Stomach (tissue), 9 donors: ENCODE data around the gene TLE2. TPM values are rescaled to one million over a fixed set of nuclear protein-coding genes. Genes with fewer than 3 reads are reported as not detected.

ENCODE experiments used
- DNase-seq, 2 donors: peaks; one replicate each; pipeline versions ENCODE4 v3.0.0 to v3.0.0-alpha.2; 2013 to 2019
- H3K27ac ChIP-seq, 5 donors: fragments of 200-600 bp in 4 of 5; sonication (generic) in 4 of 5; one replicate each; pipeline ENCODE4 v1.5.1; 2013 to 2019; ENCODE audit warnings: mild to moderate bottlenecking in 1 of 5, moderate library complexity in 1 of 5
- H3K27me3 ChIP-seq, 3 donors: fragments of 200-600 bp; sonication (generic); one replicate each; pipeline ENCODE4 v1.5.1; 2017 to 2019; ENCODE audit warnings: mixed run types in 1 of 3
- H3K36me3 ChIP-seq, 4 donors: fragments of 200-600 bp; sonication (generic); 1 replicate in 3 of 4; 2 replicates in 1 of 4; pipeline ENCODE4 v1.5.1; 2016 to 2019
- H3K4me1 ChIP-seq, 4 donors: fragments of 200-600 bp; sonication (generic); one replicate each; pipeline ENCODE4 v1.5.1; 2016 to 2019
- H3K4me3 ChIP-seq, 4 donors: fragments of 200-600 bp; sonication (generic) in 3 of 4; one replicate each; pipeline ENCODE4 v1.5.1; 2016 to 2019; ENCODE audit warnings: mild to moderate bottlenecking in 1 of 4
- H3K9me3 ChIP-seq, 4 donors: fragments of 200-600 bp; sonication (generic); one replicate each; pipeline ENCODE4 v1.5.1; 2016 to 2019
- EP300 ChIP-seq: sonication (generic); formaldehyde crosslinking; IDR thresholded peaks from one replicate; pipeline ENCODE4 v1.6.1; 2017; ENCODE audit warnings: antibody characterized with exemption
- POLR2A ChIP-seq, 4 donors: fragments of 450-650 bp; IDR thresholded peaks; one replicate each; pipeline ENCODE4 v1.6.1; 2016; ENCODE audit warnings: antibody characterized with exemption in 4 of 4, control low read depth in 2 of 4, mild to moderate bottlenecking in 1 of 4, moderate library complexity in 1 of 4
- POLR2AphosphoS5 ChIP-seq, 3 donors: sonication (generic); formaldehyde crosslinking; IDR thresholded peaks; one replicate each; pipeline ENCODE4 v1.6.1; 2016; ENCODE audit warnings: antibody characterized with exemption in 3 of 3
- WGBS, 5 donors: extraction: QIAGEN DNeasy Blood & Tissue Kit in 3 of 5; methylation state at CpG; one replicate each; pipeline versions ENCODE4 v1.1.5 to v1.1.7; 2013 to 2018; 5-methylcytosine and 5-hydroxymethylcytosine counted together
- intact Hi-C: fragments of 100-400 bp; cut with DNase I; formaldehyde crosslinking; loops from one replicate; pipeline ENCODE4 v1.15.1; 2023; ENCODE audit warnings: low total_unique reads
- polyA plus RNA-seq, 3 donors: library from polyadenylated mRNA; stranded (reverse); fragments of 200-250 nt; gene quantifications; one replicate each; pipeline ENCODE4 v1.2.3, GENCODE V29; 2013
- total RNA-seq, 5 donors: library from RNA; depleted of rRNA; stranded (reverse); fragments of >200 nt; gene quantifications; one replicate each; pipeline versions ENCODE4 v1.1.0 to v1.2.3, GENCODE V29; 2014 to 2016
- TF ChIP-seq, protein P1 (sequence below), 7 experiments: fragments of 450-650 bp in 4 of 7; fragments of 200-600 bp in 3 of 7; sonication (generic) in 3 of 7; IDR thresholded peaks; one replicate each; pipeline ENCODE4 v1.5.1; 2016 to 2019; ENCODE audit warnings: antibody characterized with exemption in 7 of 7, control low read depth in 2 of 7, mild to moderate bottlenecking in 1 of 7
- donor health status: healthy with polysubstance abuse.
- donor health status: Bipolar disorder and iron deficiency.
- donor health status: healthy.

Gene TLE2
- total and polyA plus RNA-seq, 8 donors = 13.8 to 92.9 (median 23.8) TPM

DNA sequence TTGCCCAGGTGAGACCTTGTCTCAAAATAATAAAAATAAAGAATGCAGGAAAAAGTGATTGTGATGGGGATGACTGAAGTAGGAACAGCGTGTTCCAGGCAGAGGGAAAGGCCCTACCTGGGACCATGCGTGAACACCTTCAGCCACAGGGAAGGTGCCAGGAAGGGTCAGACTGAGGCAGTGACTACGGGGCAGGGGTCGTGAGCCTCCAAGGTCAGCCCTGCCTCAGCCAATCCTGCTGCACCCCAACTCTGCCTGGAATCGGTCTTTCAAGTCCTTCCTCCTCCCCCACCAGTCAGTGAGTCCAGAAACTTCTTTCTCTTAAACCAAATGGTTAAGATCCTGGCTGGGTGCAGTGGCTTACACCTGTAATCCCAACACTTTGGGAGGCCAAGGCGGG lies 16.1 kb upstream of the TLE2 start:
- no peak for DNase-seq
- 65 to 84% (median 73%) methylated on average over 6 of the region's 6 CpGs for WGBS, 5 donors
- H3K4me1 ChIP-seq = peaks cover 11 to 38% (median 24%) of the 10 kb centered on the region in 4 donors
- H3K27me3 ChIP-seq = peaks cover 0 to 18% (median 0%) of the 10 kb centered on the region in 3 donors
- intact Hi-C loops = no loop called here
- TF ChIP-seq POLR2A (IDR thresholded peaks at IDR 0.05) (no peak), EP300 (no peak), POLR2AphosphoS5 (IDR thresholded peaks at IDR 0.05) (no peak)
- TF ChIP-seq, protein P1, sequence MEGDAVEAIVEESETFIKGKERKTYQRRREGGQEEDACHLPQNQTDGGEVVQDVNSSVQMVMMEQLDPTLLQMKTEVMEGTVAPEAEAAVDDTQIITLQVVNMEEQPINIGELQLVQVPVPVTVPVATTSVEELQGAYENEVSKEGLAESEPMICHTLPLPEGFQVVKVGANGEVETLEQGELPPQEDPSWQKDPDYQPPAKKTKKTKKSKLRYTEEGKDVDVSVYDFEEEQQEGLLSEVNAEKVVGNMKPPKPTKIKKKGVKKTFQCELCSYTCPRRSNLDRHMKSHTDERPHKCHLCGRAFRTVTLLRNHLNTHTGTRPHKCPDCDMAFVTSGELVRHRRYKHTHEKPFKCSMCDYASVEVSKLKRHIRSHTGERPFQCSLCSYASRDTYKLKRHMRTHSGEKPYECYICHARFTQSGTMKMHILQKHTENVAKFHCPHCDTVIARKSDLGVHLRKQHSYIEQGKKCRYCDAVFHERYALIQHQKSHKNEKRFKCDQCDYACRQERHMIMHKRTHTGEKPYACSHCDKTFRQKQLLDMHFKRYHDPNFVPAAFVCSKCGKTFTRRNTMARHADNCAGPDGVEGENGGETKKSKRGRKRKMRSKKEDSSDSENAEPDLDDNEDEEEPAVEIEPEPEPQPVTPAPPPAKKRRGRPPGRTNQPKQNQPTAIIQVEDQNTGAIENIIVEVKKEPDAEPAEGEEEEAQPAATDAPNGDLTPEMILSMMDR (IDR thresholded peaks at IDR 0.05) = no peak
- H3K36me3 ChIP-seq = no peaks in the 10 kb centered on the region
- H3K9me3 ChIP-seq = no peaks in the 10 kb centered on the region
- no peak overlapping the region for H3K4me3 ChIP-seq
- no peak overlapping the region for H3K27ac ChIP-seq

DNA sequence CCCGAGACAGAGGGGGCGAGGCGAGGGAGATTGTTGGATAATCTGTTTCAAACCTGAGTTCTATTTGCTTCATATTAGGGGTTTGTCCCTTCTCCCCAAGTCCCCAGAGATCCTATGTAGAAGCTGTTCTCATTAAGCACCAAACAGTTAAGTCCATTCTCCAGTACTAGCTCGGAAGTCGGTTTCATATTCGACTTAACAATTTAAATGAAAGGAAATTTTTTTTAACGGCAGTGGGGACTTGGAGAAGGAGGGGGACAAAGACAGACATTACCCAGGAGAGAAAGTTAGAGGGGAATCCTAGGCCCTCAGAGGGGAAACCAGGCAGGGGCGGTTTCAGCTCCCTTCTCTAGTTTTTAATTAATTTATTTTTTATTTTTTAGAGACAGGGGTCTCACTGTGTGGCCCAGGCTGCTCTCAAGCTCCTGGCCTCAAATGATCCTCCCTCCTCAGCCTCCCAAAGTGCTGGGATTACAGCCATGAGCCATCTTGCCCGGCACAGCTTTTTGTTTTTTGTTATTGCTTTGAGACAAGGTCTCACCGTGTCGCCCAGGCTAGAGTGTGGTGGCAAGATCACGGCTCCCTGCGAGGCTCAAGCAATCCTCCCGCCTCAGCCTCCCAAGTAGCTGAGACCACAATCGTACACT lies 13.7 kb upstream of the TLE2 start:
- WGBS, 5 donors = 49 to 53% (median 52%) methylated on average over 15 of the region's 15 CpGs
- DNase-seq = peak in 1 of 2 donors; percentile 61
- no peaks in the 10 kb centered on the region for H3K9me3 ChIP-seq
- no peak for TF ChIP-seq POLR2AphosphoS5 (IDR thresholded peaks at IDR 0.05)
- TF ChIP-seq, protein P1 (IDR thresholded peaks at IDR 0.05) = no peak
- no peak for TF ChIP-seq EP300
- TF ChIP-seq POLR2A (IDR thresholded peaks at IDR 0.05) = no peak
- peaks cover 7 to 33% (median 18%) of the 10 kb centered on the region in 4 donors for H3K4me1 ChIP-seq
- H3K4me3 ChIP-seq = peak overlapping the region in 3 of 4 donors; percentile 19 to 24 (median 23)
- H3K27me3 ChIP-seq = peaks cover 0 to 18% (median 0%) of the 10 kb centered on the region in 3 donors
- H3K36me3 ChIP-seq = no peaks in the 10 kb centered on the region
- intact Hi-C loops = no loop called here
- H3K27ac ChIP-seq = peak overlapping the region in 2 of 5 donors; percentile 29 to 58

DNA sequence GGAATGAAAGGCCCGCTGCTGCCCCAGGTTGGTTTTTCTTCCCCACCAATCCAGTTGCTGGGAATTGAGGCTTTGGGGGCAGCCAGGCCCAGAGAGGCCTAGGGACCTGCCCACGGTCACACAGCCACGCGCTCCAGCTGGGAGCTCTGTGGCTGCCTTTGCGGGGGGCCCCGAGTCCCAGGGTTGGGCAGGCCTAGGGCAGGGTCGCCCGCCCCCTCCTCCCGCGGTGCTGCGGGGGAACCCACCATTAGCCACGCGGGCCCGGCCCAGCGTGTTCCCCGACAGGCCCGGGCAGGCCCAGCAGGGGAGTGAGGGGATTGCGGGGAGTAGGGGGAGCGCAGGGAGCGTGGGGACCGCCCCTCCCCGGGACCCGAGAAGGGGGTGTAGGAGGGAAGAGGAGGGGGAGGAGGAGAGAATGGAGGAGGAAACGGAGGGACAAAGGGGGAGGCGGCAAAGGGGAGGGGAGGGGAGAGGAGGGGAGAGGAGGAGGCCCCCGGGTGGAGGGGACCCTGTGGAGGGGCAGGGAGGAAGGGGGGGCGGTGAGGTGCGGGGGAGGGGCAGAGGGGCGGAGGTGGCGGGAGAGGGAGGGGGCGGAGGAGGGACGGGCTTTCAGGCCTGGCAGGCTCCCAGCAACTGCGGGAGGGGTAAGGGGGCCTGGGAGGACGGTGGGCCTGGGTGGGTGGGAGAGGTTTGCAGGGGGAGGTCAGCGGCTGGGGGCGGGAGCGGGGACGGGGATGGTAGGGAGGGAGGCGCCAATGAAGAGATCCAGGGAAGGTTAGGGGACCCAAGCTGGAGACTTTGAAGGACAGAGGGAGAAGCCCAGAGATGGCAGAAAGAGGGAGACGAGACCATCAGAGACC lies 12.9 kb upstream of the TLE2 start:
- H3K27me3 ChIP-seq = peaks cover 0 to 13% (median 0%) of the 10 kb centered on the region in 3 donors
- peak overlapping the region in 3 of 4 donors; percentile 19 to 24 (median 23) for H3K4me3 ChIP-seq
- no peaks in the 10 kb centered on the region for H3K9me3 ChIP-seq
- peak in 1 of 2 donors; percentile 79 for DNase-seq
- peak overlapping the region in 3 of 5 donors; percentile 14 to 58 (median 29) for H3K27ac ChIP-seq
- intact Hi-C loops = no loop called here
- H3K36me3 ChIP-seq = no peaks in the 10 kb centered on the region
- TF ChIP-seq POLR2A (IDR thresholded peaks at IDR 0.05) (no peak), POLR2AphosphoS5 (IDR thresholded peaks at IDR 0.05) (no peak), EP300 (no peak)
- TF ChIP-seq, protein P1 (IDR thresholded peaks at IDR 0.05) = no peak
- H3K4me1 ChIP-seq = peaks cover under 1 to 28% (median 12%) of the 10 kb centered on the region in 4 donors
- WGBS, 5 donors = 21 to 47% (median 25%) methylated on average over 16 to 40 of the region's 40 CpGs

DNA sequence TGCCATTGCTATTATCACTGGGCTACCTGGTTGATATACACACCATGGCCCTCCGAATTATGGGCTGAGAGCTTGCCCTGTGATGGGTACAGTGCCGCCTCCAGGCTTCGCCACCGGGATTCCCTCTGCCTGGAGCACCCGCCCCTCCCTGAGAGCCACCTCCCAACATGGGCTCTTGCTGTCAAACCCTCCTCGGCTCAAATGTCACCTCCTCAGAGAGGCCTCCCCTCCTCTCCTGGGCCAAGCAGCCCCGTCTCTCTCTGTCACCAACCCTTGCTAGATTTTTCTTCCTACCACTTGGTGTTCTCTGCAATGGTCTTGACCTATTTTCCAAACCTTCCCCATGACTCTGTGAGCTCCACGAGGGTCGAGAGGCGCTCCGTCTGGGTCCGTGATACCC lies 12.2 kb upstream of the TLE2 start:
- 74 to 84% (median 78%) methylated on average over 12 of the region's 12 CpGs for WGBS, 5 donors
- DNase-seq = no peak
- peak overlapping the region in 2 of 5 donors; percentile 14 to 58 for H3K27ac ChIP-seq
- no peaks in the 10 kb centered on the region for H3K9me3 ChIP-seq
- no peaks in the 10 kb centered on the region for H3K36me3 ChIP-seq
- no peak overlapping the region for H3K4me3 ChIP-seq
- H3K27me3 ChIP-seq = peaks cover 0 to 13% (median 0%) of the 10 kb centered on the region in 3 donors
- peaks cover 6 to 28% (median 15%) of the 10 kb centered on the region in 4 donors for H3K4me1 ChIP-seq
- intact Hi-C loops = no loop called here
- TF ChIP-seq, protein P1 (IDR thresholded peaks at IDR 0.05) = no peak
- TF ChIP-seq EP300 = no peak
- no peak for TF ChIP-seq POLR2A (IDR thresholded peaks at IDR 0.05)
